Activated naive CD8-positive, alpha-beta T cell treated with anti-CD3 and anti-CD28 coated beads, Interleukin-2, amount 10 ng/mL, durations not matched to agents 7 days and 5 days (primary cell): ENCODE data around the gene KLF11. TPM values are rescaled to one million over a fixed set of nuclear protein-coding genes. Genes with fewer than 3 reads are reported as not detected.

Experiments used
- ATAC-seq: fragments of 150-1000 bp; cut with Tn5 transposase; one replicate; pipeline ENCODE4 v1.10.0; 2021; ENCODE audit warnings: low read depth, moderate library complexity
- POLR2A ChIA-PET: fragments of 350-600 bp; sonication (Branson Sonifier 250); formaldehyde crosslinking; loops from one replicate; lab custom pipeline; 2021; ENCODE audit warnings: antibody characterized with exemption; lab: Charles Lee
- DNase-seq: peaks from one replicate; pipeline ENCODE4 v3.0.0; 2021
- H3K27ac Mint-ChIP-seq: one replicate; pipeline ENCODE4 v1.8.0; 2022; ENCODE audit warnings: mild to moderate bottlenecking, mixed read lengths
- H3K27me3 Mint-ChIP-seq: one replicate; pipeline ENCODE4 v1.8.0; 2022; ENCODE audit warnings: mild to moderate bottlenecking, moderate library complexity, mixed read lengths
- H3K36me3 Mint-ChIP-seq: one replicate; pipeline ENCODE4 v1.8.0; 2021; ENCODE audit warnings: mild to moderate bottlenecking, mixed read lengths
- H3K4me1 Mint-ChIP-seq: one replicate; pipeline ENCODE4 v1.8.0; 2021; ENCODE audit warnings: mixed read lengths
- H3K4me3 Mint-ChIP-seq: one replicate; pipeline ENCODE4 v1.8.0; 2022; ENCODE audit warnings: mild to moderate bottlenecking, moderate library complexity, mixed read lengths
- H3K9me3 Mint-ChIP-seq: one replicate; pipeline ENCODE4 v1.8.0; 2021; ENCODE audit warnings: mixed read lengths
- total RNA-seq, 2 experiments: library from RNA; stranded (reverse); gene quantifications; one replicate each; pipeline ENCODE4 v1.2.3, GENCODE V29; 2021

The KLF11 gene
- total RNA-seq, 2 experiments from 2014 or later = 6.8 to 7.1 TPM

DNA sequence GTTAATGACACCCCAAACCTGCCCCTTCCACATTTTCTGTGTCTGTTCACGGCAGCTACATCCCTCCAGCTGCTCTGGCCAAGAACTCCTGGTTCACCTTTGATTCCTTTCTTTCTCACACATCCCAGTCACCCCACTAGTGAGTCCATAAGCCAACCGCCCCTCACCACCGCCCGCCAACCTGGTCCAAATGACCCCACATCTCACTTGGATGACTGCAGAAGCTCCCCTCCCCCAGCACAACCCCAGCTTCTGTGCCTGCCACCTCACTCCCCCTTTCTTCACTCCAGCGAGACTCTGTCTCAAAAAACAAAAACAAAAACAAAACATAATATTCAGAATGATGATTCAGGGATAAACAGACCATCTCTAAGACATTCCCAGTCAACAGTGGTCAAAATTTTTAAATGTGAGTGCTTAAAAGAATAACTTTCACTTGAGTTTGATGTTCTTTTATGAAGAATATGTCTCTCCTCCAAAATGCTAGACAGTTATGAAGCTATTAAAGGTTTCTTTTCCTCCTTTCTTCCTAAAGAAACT is 33.7 kb downstream of the KLF11 start:
- POLR2A ChIA-PET = no interaction called here
- Mint-ChIP-seq H3K4me3 (no peak overlapping the region), H3K36me3 (no peaks in the 10 kb centered on the region), H3K27me3 (peaks cover 80% of the 10 kb centered on the region), H3K4me1 (peaks cover 20% of the 10 kb centered on the region), H3K27ac (no peak overlapping the region), H3K9me3 (no peaks in the 10 kb centered on the region)
- no peak for ATAC-seq
- DNase-seq = no peak

DNA sequence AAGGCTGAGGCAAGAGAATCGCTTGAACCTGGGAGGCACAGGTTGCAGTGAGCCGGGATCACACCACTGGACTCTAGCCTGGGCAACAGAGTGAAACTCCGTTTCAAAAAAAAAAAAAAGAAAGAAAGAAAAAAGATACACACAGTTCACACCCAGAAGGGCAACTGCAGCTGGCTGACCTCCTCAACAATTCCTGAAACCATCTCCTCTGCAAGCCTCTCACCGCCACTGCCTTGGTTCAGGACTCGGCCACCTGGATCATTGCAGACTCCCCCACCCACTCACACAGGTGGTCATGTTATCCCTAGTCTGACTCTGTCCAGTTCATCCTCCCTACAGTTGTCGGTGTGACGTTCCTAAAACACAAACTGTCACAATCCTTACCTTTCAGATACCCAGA is 34.7 kb downstream of the KLF11 start:
- Mint-ChIP-seq H3K4me3 (no peak overlapping the region), H3K27me3 (peaks cover 83% of the 10 kb centered on the region), H3K4me1 (peaks cover 13% of the 10 kb centered on the region), H3K36me3 (no peaks in the 10 kb centered on the region), H3K9me3 (no peaks in the 10 kb centered on the region), H3K27ac (no peak overlapping the region)
- ATAC-seq (no peak), DNase-seq (no peak)
- POLR2A ChIA-PET = interaction anchor here (1.0 kb wide), 1 partner anchor 42 kb away, joined by 3 read pairs; no protein-coding TSS in a partner anchor

DNA sequence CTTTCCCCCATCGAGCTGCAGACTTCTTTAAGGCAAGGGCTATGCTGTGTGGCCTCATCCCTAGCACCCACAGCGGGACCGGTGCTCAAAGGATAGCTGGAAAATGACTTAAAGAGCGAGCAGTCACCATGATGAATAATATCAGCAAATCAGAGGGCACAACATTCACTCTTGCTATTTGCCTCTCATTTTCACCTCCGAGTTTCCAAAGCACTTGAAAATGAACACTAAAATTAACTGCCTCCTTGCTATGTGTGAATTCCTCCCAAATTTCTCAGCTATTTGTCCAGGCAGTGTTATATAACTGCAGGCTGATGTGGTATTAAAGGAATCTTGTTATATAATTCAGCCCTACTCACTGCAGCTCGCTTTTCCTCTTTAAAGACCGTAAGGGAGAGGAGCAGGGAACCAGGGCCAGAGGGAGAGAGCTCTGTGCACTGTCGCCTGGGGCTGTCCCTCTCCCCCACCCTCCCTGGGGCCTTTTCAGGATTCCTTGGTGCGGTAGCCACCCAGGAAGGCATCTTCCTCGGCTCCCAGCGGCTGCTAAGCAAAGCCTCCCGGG is 35.4 kb downstream of the KLF11 start:
- DNase-seq = no peak
- H3K36me3 Mint-ChIP-seq = no peaks in the 10 kb centered on the region
- peak overlapping the region; percentile 80 for H3K4me3 Mint-ChIP-seq
- POLR2A ChIA-PET = interaction anchor here (1.0 to 1.3 kb wide), 5 partner anchors 12 to 353 kb away, joined by 3 to 4 read pairs (median 3); no protein-coding TSS in a partner anchor
- no peaks in the 10 kb centered on the region for H3K9me3 Mint-ChIP-seq
- peaks cover 85% of the 10 kb centered on the region for H3K27me3 Mint-ChIP-seq
- no peak overlapping the region for H3K27ac Mint-ChIP-seq
- ATAC-seq = no peak
- peaks cover 10% of the 10 kb centered on the region for H3K4me1 Mint-ChIP-seq

DNA sequence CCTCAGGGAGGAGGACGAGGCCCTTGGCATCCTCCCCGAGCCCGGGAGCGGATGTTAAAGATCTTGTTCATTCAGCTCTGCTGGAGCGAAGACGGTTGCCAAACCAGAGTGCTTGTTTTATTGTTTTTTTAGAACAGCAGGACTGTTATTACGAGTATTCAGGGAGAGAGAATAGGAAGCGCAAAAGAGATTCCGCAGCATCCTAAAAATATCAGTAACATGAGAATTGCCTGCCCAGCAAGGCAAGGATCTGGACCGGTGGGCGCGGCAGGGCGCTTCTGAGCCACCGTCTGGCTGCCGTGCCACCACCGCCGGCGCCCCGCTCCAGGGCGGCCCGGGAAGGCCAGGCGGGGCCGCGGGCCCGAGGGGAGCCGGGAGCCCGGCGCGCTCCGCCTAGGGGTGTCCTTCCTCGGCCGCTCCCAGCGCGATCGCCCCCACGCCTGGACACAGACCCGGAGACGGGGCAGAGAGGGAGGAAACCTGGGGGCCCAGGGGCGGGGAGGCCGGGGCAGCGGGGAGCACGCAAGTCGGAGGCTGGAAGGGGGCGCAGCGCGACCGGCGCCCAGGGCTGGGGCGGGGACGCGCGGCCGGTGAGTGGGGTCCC is 36.0 kb downstream of the KLF11 start:
- peaks cover 85% of the 10 kb centered on the region for H3K27me3 Mint-ChIP-seq
- ATAC-seq = peak; percentile 27
- POLR2A ChIA-PET = interaction anchor here (1.0 to 1.3 kb wide), 4 partner anchors 11 to 353 kb away, joined by 3 to 4 read pairs (median 4); no protein-coding TSS in a partner anchor

DNA sequence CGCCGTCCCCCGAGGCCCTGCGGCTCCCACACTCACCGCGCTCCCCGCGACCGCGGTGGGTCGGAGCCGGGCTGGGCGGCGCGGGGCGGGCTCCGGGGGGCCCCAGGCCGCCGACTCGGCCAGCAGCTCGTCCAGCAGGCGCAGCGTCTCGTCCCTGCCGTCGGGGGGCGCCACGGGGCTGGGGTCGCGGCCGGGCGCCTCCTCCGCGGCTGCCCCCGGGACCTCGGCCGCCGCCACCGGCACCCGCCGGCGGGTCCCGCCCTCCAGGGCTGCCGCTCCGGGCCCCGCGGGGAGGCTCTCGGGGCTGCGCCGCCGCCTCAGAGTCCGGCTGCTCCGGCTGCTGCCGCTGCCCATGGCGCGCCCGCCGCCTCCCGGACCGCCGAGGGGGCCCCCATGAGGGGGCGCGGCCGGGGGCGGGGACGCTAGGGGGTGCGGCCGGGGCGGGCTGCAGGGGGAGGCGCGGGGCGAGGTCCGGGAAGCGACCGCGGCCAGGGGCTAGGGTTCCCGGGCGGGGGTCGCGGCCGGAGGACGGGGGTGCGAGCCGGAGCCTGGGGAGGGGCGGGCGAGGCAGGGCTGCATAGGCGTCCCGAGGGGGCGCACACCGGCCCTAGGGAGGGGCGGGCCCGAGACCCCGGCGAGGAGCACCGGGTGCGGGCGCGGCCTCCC is 36.7 kb downstream of the KLF11 start, which contains the start of gene CYS1:
TSS of gene CYS1 (minus strand) at position 542 of the 666 bp plus-strand sequence. CDS start at position 354, 188 bp downstream.
- POLR2A ChIA-PET = interaction anchor here (1.5 kb wide), 1 partner anchor 38 kb away, joined by 6 read pairs; no protein-coding TSS in a partner anchor
- H3K27me3 Mint-ChIP-seq = peaks cover 82% of the 10 kb centered on the region
- ATAC-seq (peak; percentile 37), DNase-seq (peak; percentile 69)
- peaks cover 10% of the 10 kb centered on the region for H3K4me1 Mint-ChIP-seq
- no peaks in the 10 kb centered on the region for H3K36me3 Mint-ChIP-seq
- H3K27ac Mint-ChIP-seq = peak within 1 kb of the TSS; percentile 19
- H3K4me3 Mint-ChIP-seq = peak within 1 kb of the TSS; percentile 80
- H3K9me3 Mint-ChIP-seq = no peaks in the 10 kb centered on the region

More for the DNA sequence above, 36.0 kb downstream of the KLF11 start:
- no peaks in the 10 kb centered on the region for H3K36me3 Mint-ChIP-seq
- no peaks in the 10 kb centered on the region for H3K9me3 Mint-ChIP-seq
- H3K27ac Mint-ChIP-seq = peak overlapping the region; percentile 19
- peaks cover 10% of the 10 kb centered on the region for H3K4me1 Mint-ChIP-seq
- DNase-seq = peak; percentile 63
- H3K4me3 Mint-ChIP-seq = peak overlapping the region; percentile 80

DNA sequence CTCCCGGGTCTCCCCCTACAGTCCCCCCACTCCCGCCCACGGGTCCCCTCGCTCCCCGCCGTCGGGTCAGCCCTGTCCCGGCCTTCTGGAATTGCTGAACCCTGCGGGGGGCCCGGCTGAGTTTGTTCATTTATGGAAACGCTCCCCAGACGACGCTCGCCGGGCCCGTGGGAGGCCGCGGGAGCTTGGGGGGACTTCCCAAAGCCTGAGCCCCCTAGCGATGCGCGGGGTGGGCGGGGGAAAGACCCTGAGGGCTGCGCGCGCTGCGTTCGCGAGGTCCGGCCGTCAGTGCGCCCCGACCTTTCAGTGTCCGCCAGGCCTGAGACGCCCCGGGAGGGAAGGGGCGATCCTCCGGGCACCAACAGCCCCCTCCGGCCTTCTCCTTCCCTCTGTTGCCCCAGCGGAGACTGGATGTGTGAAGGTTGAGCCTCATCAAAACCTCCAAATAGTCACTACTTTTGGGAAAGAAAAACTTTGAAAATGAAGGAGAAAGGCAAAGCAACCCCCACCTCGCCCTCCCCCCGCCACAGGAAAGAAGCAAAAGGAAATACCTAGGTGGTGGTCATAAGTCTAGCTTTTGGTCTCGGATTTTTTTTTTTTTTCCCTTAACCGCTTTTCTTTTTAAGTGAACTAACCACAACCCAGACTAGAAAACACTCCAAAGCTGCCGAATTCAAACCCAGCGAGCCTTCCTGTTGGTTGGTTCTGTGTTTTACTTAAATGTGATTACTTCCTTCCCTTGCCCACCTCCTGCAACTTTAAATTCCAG is 37.4 kb downstream of the KLF11 start:
- Mint-ChIP-seq H3K4me1 (peaks cover 10% of the 10 kb centered on the region), H3K27me3 (peaks cover 78% of the 10 kb centered on the region), H3K27ac (no peak overlapping the region), H3K36me3 (no peaks in the 10 kb centered on the region), H3K4me3 (peak overlapping the region; percentile 72), H3K9me3 (no peaks in the 10 kb centered on the region)
- DNase-seq (peak; percentile 55), ATAC-seq (peak; percentile 39)
- POLR2A ChIA-PET = interaction anchor here (1.5 kb wide), 1 partner anchor 37 kb away, joined by 6 read pairs; no protein-coding TSS in a partner anchor

DNA sequence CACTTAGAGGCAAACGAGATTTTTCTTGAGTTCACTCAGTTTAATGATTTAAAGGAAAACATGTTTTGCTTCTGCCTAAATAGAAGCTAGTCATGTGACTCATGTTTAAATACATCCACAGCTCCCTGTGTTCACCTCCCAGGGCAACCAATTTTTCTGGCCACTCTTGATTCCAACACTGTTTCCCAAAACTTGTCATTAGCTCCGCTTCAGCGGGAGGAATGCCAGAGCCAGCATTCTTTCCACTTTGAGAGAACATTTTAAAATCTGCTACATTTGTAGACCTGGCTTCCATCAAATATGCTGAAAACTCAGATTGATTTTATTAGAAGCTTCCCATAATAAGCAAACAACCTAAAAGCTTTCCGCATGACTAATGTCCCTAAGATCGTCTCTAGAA is 39.7 kb downstream of the KLF11 start:
- Mint-ChIP-seq H3K4me1 (peaks cover 12% of the 10 kb centered on the region), H3K36me3 (no peaks in the 10 kb centered on the region), H3K27ac (no peak overlapping the region), H3K9me3 (no peaks in the 10 kb centered on the region), H3K27me3 (peaks cover 75% of the 10 kb centered on the region), H3K4me3 (no peak overlapping the region)
- DNase-seq = no peak
- no peak for ATAC-seq
- POLR2A ChIA-PET = no interaction called here

DNA sequence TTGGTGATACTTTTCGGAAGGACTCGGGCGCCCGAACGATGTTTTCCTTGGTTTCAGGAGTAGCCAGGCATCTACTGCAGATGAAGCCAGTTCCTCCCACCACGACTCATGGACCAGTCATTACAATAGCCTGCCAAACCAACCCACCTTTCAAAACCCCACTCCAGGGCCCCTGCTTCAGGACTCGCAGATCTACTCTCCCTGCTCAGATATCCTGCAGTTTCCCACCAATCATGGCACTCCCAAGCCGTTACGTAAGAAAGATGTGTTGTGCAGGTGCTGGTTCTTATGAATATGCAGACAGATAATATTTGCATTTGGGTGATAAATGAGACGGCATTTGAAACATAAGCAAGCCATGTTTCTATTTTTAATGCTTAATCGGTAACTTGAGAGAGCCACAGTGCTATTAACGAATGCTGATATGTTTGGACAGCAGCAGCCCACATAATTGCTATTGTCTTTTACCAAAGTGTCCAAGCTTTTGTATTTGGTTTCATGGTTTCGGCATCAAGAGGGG is 40.4 kb downstream of the KLF11 start:
- H3K27me3 Mint-ChIP-seq = peaks cover 74% of the 10 kb centered on the region
- DNase-seq (no peak), ATAC-seq (no peak)
- no peak overlapping the region for H3K27ac Mint-ChIP-seq
- no peaks in the 10 kb centered on the region for H3K36me3 Mint-ChIP-seq
- no peaks in the 10 kb centered on the region for H3K9me3 Mint-ChIP-seq
- POLR2A ChIA-PET = no interaction called here
- H3K4me3 Mint-ChIP-seq = no peak overlapping the region
- peaks cover 12% of the 10 kb centered on the region for H3K4me1 Mint-ChIP-seq

DNA sequence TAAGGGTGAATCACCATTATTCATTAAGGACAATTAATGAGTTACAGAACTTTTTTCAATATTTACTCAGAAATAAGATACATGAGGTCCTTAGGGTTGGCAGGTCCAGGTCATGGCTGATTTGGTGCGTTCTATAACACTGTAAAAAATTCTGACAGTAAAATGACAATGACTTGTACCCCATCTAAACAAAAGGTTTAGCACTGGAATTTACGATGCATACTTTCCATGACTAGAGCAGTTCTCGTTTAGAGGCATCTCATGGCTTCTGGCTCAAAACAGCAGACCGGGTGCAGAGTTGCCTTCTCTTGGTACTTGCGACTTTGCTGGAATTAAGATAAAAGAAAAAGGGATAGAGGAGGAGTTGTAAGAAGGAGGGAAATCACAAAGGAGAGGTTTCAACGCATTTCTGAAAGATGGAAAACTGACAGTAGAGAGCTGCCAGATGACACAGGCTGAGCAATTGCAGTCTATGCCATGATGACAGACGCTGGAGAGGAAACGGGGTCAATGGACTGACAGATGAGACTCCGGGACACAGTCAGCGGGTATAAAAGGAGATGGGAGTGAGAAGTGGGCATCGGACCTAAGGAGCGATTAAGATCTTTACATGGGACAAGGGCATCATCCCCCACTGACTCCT is 41.0 kb downstream of the KLF11 start:
- ATAC-seq = no peak
- Mint-ChIP-seq H3K27ac (no peak overlapping the region), H3K9me3 (no peaks in the 10 kb centered on the region), H3K36me3 (no peaks in the 10 kb centered on the region), H3K27me3 (peaks cover 73% of the 10 kb centered on the region), H3K4me3 (no peak overlapping the region), H3K4me1 (peaks cover 8% of the 10 kb centered on the region)
- POLR2A ChIA-PET = no interaction called here
- DNase-seq = no peak

DNA sequence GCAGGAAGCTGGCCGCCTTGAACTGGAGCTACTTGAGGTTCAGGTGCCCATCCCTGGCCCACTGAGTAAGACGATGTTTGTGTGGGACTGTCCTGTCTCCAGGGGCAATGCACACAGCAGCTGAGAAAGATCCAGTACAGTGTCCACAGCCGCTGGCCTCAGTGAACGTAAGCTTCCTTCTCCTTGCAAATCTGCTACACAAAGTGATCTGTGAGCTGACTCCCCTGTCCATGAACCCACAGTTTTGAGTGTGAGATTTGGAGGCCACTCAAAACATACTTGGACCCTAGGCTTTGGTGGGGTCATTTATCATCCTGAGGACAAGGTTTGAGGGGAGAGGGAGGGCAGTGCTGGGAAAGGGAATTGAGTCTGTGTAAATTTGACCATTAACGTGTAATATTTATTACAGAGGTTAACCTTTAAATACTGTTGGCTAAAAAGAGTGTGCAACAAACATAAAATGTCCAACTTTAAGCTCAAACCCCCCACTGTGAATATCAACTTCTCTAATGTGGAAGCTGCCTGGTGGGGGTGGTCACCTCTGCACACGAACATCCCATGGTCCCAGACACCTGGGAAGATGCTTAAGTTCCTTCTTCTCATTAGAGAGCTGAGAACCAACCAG is 41.8 kb downstream of the KLF11 start:
- Mint-ChIP-seq H3K27ac (no peak overlapping the region), H3K36me3 (no peaks in the 10 kb centered on the region), H3K4me1 (peaks cover 8% of the 10 kb centered on the region), H3K4me3 (no peak overlapping the region), H3K27me3 (peaks cover 81% of the 10 kb centered on the region), H3K9me3 (no peaks in the 10 kb centered on the region)
- DNase-seq (no peak), ATAC-seq (no peak)
- POLR2A ChIA-PET = no interaction called here

DNA sequence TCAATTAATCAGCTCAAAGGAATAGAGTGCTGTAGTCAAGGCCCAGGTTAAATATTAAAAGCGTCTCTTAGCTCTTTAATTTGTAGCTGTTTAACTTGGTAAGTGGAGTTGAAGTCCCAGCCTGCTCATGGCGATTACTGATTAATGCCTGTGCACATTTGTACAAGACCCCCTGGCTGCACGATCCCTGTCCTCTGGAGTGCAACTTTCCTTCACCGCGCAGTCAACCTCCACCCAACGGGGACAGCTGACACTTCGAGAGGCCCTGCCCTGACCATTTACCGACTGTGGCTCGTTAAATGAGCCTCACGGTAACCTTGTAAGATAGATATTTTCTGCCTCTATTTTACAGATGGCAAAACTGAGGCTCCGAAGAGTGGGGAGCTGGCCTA is 42.3 kb downstream of the KLF11 start:
- no peak for DNase-seq
- Mint-ChIP-seq H3K4me1 (peaks cover 9% of the 10 kb centered on the region), H3K36me3 (no peaks in the 10 kb centered on the region), H3K27ac (no peak overlapping the region), H3K9me3 (no peaks in the 10 kb centered on the region), H3K27me3 (peaks cover 86% of the 10 kb centered on the region), H3K4me3 (no peak overlapping the region)
- POLR2A ChIA-PET = no interaction called here
- ATAC-seq = no peak

DNA sequence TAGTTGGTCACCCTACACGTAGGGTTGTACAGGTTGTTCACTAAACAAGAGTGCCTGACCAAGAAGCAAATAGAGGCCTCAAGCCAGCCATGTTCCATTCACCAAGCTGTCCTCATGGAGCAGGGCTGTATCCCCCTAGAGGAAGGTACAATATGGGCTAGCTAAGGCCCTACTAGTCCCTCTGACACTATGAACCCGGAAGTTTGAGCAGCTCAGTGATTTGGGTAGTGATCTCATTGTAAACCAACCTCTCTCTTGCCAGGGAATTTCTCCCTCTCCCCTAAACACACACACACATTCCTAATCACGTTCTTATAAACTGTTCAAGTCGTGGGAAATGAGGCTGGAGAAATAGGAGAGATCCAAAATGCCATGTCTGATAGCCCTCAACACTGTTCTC is 43.6 kb downstream of the KLF11 start:
- DNase-seq = no peak
- no peak for ATAC-seq
- no peak overlapping the region for H3K27ac Mint-ChIP-seq
- H3K4me3 Mint-ChIP-seq = no peak overlapping the region
- H3K27me3 Mint-ChIP-seq = peaks cover 81% of the 10 kb centered on the region
- no peaks in the 10 kb centered on the region for H3K36me3 Mint-ChIP-seq
- POLR2A ChIA-PET = no interaction called here
- peaks cover 6% of the 10 kb centered on the region for H3K4me1 Mint-ChIP-seq
- peaks cover under 1% of the 10 kb centered on the region for H3K9me3 Mint-ChIP-seq
